Measurements from ENCODE around the gene FYCO1.
A peak's percentile ranks its signal among the peaks of the same experiment; 100 is the strongest.

FYCO1 gene

DNA sequence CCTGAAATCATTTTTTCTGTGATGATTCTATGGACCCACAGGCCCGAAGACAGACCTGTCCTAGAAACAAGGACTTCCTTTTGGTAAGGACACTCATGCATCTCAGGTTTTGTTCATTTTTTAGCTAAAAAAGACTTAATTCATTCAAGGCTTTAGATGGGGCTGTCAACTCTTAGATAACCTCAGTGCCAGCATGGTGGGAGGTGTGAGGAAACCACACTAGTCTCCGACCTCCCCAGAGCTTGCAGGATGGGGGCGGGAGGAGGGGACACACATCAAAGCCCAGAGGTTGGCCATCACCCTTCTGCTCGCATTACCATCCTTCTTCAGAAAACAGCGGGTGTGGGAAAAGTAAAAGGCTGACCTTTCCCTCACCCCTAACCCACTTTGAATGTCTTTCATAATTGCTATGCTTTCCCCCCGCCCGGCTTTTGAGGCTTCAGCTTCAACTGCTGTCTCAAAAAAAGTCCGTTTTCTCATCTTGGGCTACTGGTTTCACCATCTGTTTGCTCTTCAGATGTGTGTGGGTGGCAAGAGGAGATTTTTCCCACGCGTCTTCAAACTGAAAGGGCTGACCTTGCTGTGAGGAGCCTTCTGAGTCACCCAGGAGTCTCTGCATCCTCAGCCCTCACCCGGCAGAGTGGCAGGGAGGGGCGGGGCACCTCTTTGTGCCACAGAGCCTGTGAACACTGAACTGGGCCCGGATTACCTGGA lies 79.9 kb downstream of the FYCO1 start:
- peaks cover 48% of the 10 kb centered on the region for H3K27me3 ChIP-seq (ENCODE audit: low read depth, low read length)
- H3K9me3 ChIP-seq (ENCODE audit: insufficient read depth, low read length) = no peaks in the 10 kb centered on the region
- H3K79me2 ChIP-seq (ENCODE audit: low read length) = no peaks in the 10 kb centered on the region
- TF ChIP-seq EZH2phosphoT487 (IDR thresholded peaks at IDR 0.05; ENCODE audit: low read depth) = no peak
- TF ChIP-seq, protein P1, sequence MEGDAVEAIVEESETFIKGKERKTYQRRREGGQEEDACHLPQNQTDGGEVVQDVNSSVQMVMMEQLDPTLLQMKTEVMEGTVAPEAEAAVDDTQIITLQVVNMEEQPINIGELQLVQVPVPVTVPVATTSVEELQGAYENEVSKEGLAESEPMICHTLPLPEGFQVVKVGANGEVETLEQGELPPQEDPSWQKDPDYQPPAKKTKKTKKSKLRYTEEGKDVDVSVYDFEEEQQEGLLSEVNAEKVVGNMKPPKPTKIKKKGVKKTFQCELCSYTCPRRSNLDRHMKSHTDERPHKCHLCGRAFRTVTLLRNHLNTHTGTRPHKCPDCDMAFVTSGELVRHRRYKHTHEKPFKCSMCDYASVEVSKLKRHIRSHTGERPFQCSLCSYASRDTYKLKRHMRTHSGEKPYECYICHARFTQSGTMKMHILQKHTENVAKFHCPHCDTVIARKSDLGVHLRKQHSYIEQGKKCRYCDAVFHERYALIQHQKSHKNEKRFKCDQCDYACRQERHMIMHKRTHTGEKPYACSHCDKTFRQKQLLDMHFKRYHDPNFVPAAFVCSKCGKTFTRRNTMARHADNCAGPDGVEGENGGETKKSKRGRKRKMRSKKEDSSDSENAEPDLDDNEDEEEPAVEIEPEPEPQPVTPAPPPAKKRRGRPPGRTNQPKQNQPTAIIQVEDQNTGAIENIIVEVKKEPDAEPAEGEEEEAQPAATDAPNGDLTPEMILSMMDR (IDR thresholded peaks at IDR 0.05; ENCODE audit: low read depth, low read length) = no peak
- H3K27ac ChIP-seq (ENCODE audit: low read length) = no peak overlapping the region
- H3K4me2 ChIP-seq (ENCODE audit: low read length) = peak overlapping the region; percentile 54
- H2AFZ ChIP-seq (ENCODE audit: low read depth, low read length) = no peak overlapping the region
- peak overlapping the region; percentile 1; the same call in 1 of the 2 replicates for H3K4me3 ChIP-seq (ENCODE audit: low read length)
- H4K20me1 ChIP-seq (ENCODE audit: insufficient read depth, low read length) = peaks cover 40% of the 10 kb centered on the region
- H3K4me1 ChIP-seq (ENCODE audit: low read length) = peaks cover 32% of the 10 kb centered on the region
- H3K9ac ChIP-seq (ENCODE audit: low read length) = no peak overlapping the region
- H3K36me3 ChIP-seq (replicated peaks; ENCODE audit: low read depth, low read length) = peaks cover 10% of the 10 kb centered on the region

DNA sequence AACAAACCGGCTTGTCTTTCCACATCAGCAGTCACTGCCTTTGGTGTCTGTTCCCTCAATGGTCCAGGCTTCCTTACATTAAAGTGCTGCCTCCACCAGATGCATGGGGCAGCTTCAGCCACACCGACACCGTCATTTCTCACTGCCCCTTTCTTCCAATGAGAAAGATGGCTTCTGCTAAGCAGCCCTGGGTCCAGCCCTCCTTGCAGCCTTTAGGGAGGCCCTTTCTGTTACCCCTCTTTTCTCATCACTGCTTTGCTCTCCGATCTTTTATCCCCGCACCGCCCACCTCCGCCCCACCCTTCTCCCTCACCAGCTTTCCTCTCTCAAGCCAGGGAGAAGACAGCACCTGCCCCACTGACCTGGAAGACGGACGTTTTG lies 80.6 kb downstream of the FYCO1 start:
- H3K27me3 ChIP-seq (ENCODE audit: low read depth, low read length) = peaks cover 53% of the 10 kb centered on the region
- H4K20me1 ChIP-seq (ENCODE audit: insufficient read depth, low read length) = peaks cover 40% of the 10 kb centered on the region
- H3K36me3 ChIP-seq (replicated peaks; ENCODE audit: low read depth, low read length) = peaks cover 6% of the 10 kb centered on the region
- H2AFZ ChIP-seq (ENCODE audit: low read depth, low read length) = no peak overlapping the region
- no peak overlapping the region for H3K27ac ChIP-seq (ENCODE audit: low read length)
- no peak overlapping the region for H3K9ac ChIP-seq (ENCODE audit: low read length)
- no peaks in the 10 kb centered on the region for H3K79me2 ChIP-seq (ENCODE audit: low read length)
- peak overlapping the region; percentile 54; the same call in 1 of the 2 replicates for H3K4me2 ChIP-seq (ENCODE audit: low read length)
- peaks cover 32% of the 10 kb centered on the region for H3K4me1 ChIP-seq (ENCODE audit: low read length)
- no peak overlapping the region for H3K4me3 ChIP-seq (ENCODE audit: low read length)
- TF ChIP-seq, protein P1 (IDR thresholded peaks at IDR 0.05; ENCODE audit: low read depth, low read length) = no peak
- TF ChIP-seq EZH2phosphoT487 (IDR thresholded peaks at IDR 0.05; ENCODE audit: low read depth) = no peak
- H3K9me3 ChIP-seq (ENCODE audit: insufficient read depth, low read length) = no peaks in the 10 kb centered on the region

DNA sequence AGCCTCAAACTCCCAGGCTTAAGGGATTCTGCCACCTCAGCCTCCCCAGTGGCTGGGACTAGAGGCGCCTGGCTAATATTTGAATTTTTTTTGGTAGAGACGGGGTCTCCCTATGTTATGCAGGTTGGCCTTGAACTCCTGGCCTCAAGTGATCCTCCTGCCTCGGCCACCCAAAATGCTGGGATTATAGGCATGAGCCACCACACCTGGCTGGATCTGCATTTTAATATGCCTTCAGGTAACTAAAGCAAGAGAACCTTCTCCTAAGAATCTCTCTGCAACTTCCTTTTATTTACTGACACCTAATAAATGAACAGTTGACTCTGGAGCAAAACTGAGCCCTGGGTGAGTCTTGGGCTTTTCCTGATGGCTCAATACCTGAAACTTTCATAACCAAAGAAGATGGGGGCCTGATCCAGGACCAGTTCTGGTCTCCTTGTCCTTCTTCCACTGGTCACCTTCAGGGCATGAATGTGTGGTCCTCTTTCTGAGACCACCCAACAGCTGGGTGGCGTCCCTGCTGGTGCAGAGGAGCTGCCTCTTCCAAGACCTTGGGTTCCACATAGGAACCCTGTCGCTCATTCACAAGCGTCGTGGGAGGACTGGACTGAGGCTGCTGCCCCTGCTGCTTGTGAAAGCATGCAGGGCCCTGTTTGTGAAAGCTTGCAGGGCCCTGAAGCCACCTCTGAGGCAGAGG lies 81.1 kb downstream of the FYCO1 start:
- H3K4me1 ChIP-seq (ENCODE audit: low read length) = peaks cover 32% of the 10 kb centered on the region

DNA sequence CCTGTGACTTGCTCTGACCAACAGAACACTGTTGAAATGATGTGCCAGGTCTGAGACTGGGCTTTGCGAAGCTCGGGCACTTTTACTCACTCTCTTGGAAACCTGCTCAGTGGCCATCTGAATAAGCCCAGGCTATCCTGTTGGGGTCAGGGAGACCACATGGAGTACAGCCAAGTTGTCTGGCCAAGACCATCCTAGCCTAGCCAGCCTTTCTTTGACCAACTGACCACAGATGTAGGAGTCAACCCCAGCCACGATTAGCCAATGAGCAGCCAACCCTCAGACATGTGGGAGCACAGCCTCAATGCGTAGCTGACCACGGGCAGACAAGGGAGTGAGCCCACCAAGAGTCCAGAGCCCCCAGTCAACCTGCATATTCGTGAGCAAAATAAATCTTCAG lies 83.2 kb downstream of the FYCO1 start:
- no peaks in the 10 kb centered on the region for H3K79me2 ChIP-seq (ENCODE audit: low read length)
- no peaks in the 10 kb centered on the region for H3K36me3 ChIP-seq (replicated peaks; ENCODE audit: low read depth, low read length)
- peaks cover 20% of the 10 kb centered on the region for H3K4me1 ChIP-seq (ENCODE audit: low read length)

More for the DNA sequence above, 81.1 kb downstream of the FYCO1 start:
- no peak overlapping the region for H3K9ac ChIP-seq (ENCODE audit: low read length)
- no peak overlapping the region for H3K4me2 ChIP-seq (ENCODE audit: low read length)
- peaks cover 4% of the 10 kb centered on the region for H3K36me3 ChIP-seq (replicated peaks; ENCODE audit: low read depth, low read length)
- no peak overlapping the region for H3K4me3 ChIP-seq (ENCODE audit: low read length)
- H3K27ac ChIP-seq (ENCODE audit: low read length) = no peak overlapping the region
- TF ChIP-seq, protein P1 (IDR thresholded peaks at IDR 0.05; ENCODE audit: low read depth, low read length) = no peak
- no peak for TF ChIP-seq EZH2phosphoT487 (IDR thresholded peaks at IDR 0.05; ENCODE audit: low read depth)
- H2AFZ ChIP-seq (ENCODE audit: low read depth, low read length) = no peak overlapping the region
- H3K27me3 ChIP-seq (ENCODE audit: low read depth, low read length) = peaks cover 59% of the 10 kb centered on the region
- H4K20me1 ChIP-seq (ENCODE audit: insufficient read depth, low read length) = peaks cover 34% of the 10 kb centered on the region
- H3K9me3 ChIP-seq (ENCODE audit: insufficient read depth, low read length) = no peaks in the 10 kb centered on the region
- H3K79me2 ChIP-seq (ENCODE audit: low read length) = no peaks in the 10 kb centered on the region

More for the DNA sequence above, 83.2 kb downstream of the FYCO1 start:
- no peak overlapping the region for H2AFZ ChIP-seq (ENCODE audit: low read depth, low read length)
- H3K9ac ChIP-seq (ENCODE audit: low read length) = no peak overlapping the region
- H3K27me3 ChIP-seq (ENCODE audit: low read depth, low read length) = peaks cover 75% of the 10 kb centered on the region
- H4K20me1 ChIP-seq (ENCODE audit: insufficient read depth, low read length) = peaks cover 17% of the 10 kb centered on the region
- no peak overlapping the region for H3K4me2 ChIP-seq (ENCODE audit: low read length)
- no peak overlapping the region for H3K27ac ChIP-seq (ENCODE audit: low read length)
- no peaks in the 10 kb centered on the region for H3K9me3 ChIP-seq (ENCODE audit: insufficient read depth, low read length)
- TF ChIP-seq EZH2phosphoT487 (IDR thresholded peaks at IDR 0.05; ENCODE audit: low read depth) = no peak
- TF ChIP-seq, protein P1 (IDR thresholded peaks at IDR 0.05; ENCODE audit: low read depth, low read length) = no peak
- no peak overlapping the region for H3K4me3 ChIP-seq (ENCODE audit: low read length)
